ENCODE data around the gene OLIG2. TPM values are rescaled to one million over a fixed set of nuclear protein-coding genes. Genes with fewer than 3 reads are reported as not detected.

Gene OLIG2
- total and polyA plus RNA-seq, 3 experiments from 2014 or later: not detected

DNA sequence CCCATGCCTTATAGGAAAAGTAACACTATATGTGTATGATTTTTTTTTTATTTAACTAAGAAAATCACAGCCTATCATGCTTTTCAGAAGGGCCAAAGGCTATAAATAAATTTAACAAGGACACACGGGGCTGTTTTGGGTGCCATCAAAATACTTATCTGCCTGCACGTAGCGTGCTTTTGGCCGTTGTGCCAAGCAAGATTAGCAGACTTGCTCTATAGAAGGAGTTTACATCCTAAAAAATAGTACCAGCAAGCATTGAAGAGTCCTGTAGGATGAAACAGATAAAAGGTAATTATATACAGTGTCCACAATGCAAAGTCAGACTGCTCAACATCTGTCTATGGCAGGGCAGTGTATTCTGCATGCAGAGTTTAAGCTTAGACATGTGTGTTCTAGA is 47.9 kb downstream of the OLIG2 start:
- peaks cover 13 to 35% (median 33%) of the 10 kb centered on the region in 3 donors for H3K4me1 Mint-ChIP-seq
- no peak overlapping the region for H3K27ac Mint-ChIP-seq
- peaks cover 0 to 3% (median 0%) of the 10 kb centered on the region in 5 donors for H3K9me3 Mint-ChIP-seq
- no peaks in the 10 kb centered on the region for H3K36me3 ChIP-seq (ENCODE audit: insufficient read depth, low read length)
- POLR2A ChIA-PET: interaction anchor here (0.7 kb wide), 1 partner anchor 50 kb away, joined by 3 read pairs; no protein-coding TSS in a partner anchor
- no peaks in the 10 kb centered on the region for H3K36me3 Mint-ChIP-seq
- DNase-seq: no peak
- no peaks in the 10 kb centered on the region for H3K9me3 ChIP-seq (ENCODE audit: low read length)
- no peak overlapping the region for H3K4me3 ChIP-seq (ENCODE audit: low read length)
- H3K27me3 ChIP-seq (ENCODE audit: insufficient read depth, low read length, poor library complexity, severe bottlenecking): peaks cover 43% of the 10 kb centered on the region
- peaks cover 6% of the 10 kb centered on the region for H3K4me1 ChIP-seq (ENCODE audit: insufficient read depth, low read length)
- CTCF ChIA-PET: no interaction called here
- peaks cover 50 to 64% of the 10 kb centered on the region in 2 donors for H3K27me3 Mint-ChIP-seq
- no peak overlapping the region for H3K27ac ChIP-seq (ENCODE audit: low read depth, low read length)
- H3K4me3 Mint-ChIP-seq: no peak overlapping the region

- Mint-ChIP-seq H3K36me3 (no peaks in the 10 kb centered on the region), H3K9me3 (peaks cover 0 to 3% (median 0%) of the 10 kb centered on the region in 5 donors)
- no peak for DNase-seq
Observed at GRCh38 chr21:33075128-33075527, 49.4 kb downstream of the OLIG2 start.

GRCh38 chr21:33075596-33076195 is 50.0 kb downstream of the OLIG2 start:
- Histone ChIP-seq H3K9me3 (ENCODE audit: low read length) (no peaks in the 10 kb centered on the region), H3K36me3 (ENCODE audit: insufficient read depth, low read length) (no peaks in the 10 kb centered on the region), H3K27me3 (ENCODE audit: insufficient read depth, low read length, poor library complexity, severe bottlenecking) (peaks cover 33% of the 10 kb centered on the region), H3K4me3 (ENCODE audit: low read length) (no peak overlapping the region), H3K27ac (ENCODE audit: low read depth, low read length) (no peak overlapping the region), H3K4me1 (ENCODE audit: insufficient read depth, low read length) (peaks cover 6% of the 10 kb centered on the region)
- no peak overlapping the region for H3K27ac Mint-ChIP-seq
- no peaks in the 10 kb centered on the region for H3K36me3 Mint-ChIP-seq
- DNase-seq: no peak
- H3K4me1 Mint-ChIP-seq: peaks cover 12 to 32% (median 29%) of the 10 kb centered on the region in 3 donors
- no peak overlapping the region for H3K4me3 Mint-ChIP-seq
- H3K27me3 Mint-ChIP-seq: peaks cover 37 to 53% of the 10 kb centered on the region in 2 donors
- peaks cover 0 to 3% (median 0%) of the 10 kb centered on the region in 5 donors for H3K9me3 Mint-ChIP-seq
- ChIA-PET CTCF (no interaction called here), POLR2A (no interaction called here)

More at GRCh38 chr21:33075128-33075527, 49.4 kb downstream of the OLIG2 start:
- Mint-ChIP-seq H3K27me3 (peaks cover 38 to 53% of the 10 kb centered on the region in 2 donors), H3K27ac (no peak overlapping the region), H3K4me3 (no peak overlapping the region), H3K4me1 (peaks cover 12 to 32% (median 29%) of the 10 kb centered on the region in 3 donors)
- Histone ChIP-seq H3K36me3 (ENCODE audit: insufficient read depth, low read length) (no peaks in the 10 kb centered on the region), H3K27me3 (ENCODE audit: insufficient read depth, low read length, poor library complexity, severe bottlenecking) (peaks cover 33% of the 10 kb centered on the region), H3K4me1 (ENCODE audit: insufficient read depth, low read length) (peaks cover 6% of the 10 kb centered on the region), H3K9me3 (ENCODE audit: low read length) (no peaks in the 10 kb centered on the region), H3K27ac (ENCODE audit: low read depth, low read length) (no peak overlapping the region), H3K4me3 (ENCODE audit: low read length) (no peak overlapping the region)
- ChIA-PET CTCF (no interaction called here), POLR2A (no interaction called here)

- H3K27me3 Mint-ChIP-seq: peaks cover 33 to 46% of the 10 kb centered on the region in 2 donors
- H3K4me1 Mint-ChIP-seq: peaks cover 7 to 23% (median 21%) of the 10 kb centered on the region in 3 donors
- CTCF ChIA-PET: no interaction called here
- Histone ChIP-seq H3K4me3 (ENCODE audit: low read length) (no peak overlapping the region), H3K36me3 (ENCODE audit: insufficient read depth, low read length) (no peaks in the 10 kb centered on the region), H3K4me1 (ENCODE audit: insufficient read depth, low read length) (peaks cover under 1% of the 10 kb centered on the region), H3K9me3 (ENCODE audit: low read length) (no peaks in the 10 kb centered on the region), H3K27me3 (ENCODE audit: insufficient read depth, low read length, poor library complexity, severe bottlenecking) (peaks cover 26% of the 10 kb centered on the region), H3K27ac (ENCODE audit: low read depth, low read length) (no peak overlapping the region)
- DNase-seq: no peak
- POLR2A ChIA-PET: no interaction called here
- H3K9me3 Mint-ChIP-seq: peaks cover 0 to 3% (median 0%) of the 10 kb centered on the region in 5 donors
- H3K36me3 Mint-ChIP-seq: no peaks in the 10 kb centered on the region
- H3K27ac Mint-ChIP-seq: no peak overlapping the region
- no peak overlapping the region for H3K4me3 Mint-ChIP-seq
Observed at GRCh38 chr21:33076600-33077329, 51.0 kb downstream of the OLIG2 start.

Other genes starting within 250 kb of the OLIG2 start
- not detected for gene OLIG1, start 44.2 kb downstream of the OLIG2 start, total RNA-seq
- not detected for gene OLIG1, start 44.2 kb downstream of the OLIG2 start, polyA plus RNA-seq
- 10 to 100 TPM; 23.4 to 26.4 TPM for gene IFNAR2, start 204.0 kb downstream of the OLIG2 start, total RNA-seq
- 85.3 TPM for gene IFNAR2, start 204.0 kb downstream of the OLIG2 start, polyA plus RNA-seq
- 10 to 100 TPM; 23.4 to 25.3 TPM for gene IL10RB, start 240.4 kb downstream of the OLIG2 start, total RNA-seq
- gene IL10RB, start 240.4 kb downstream of the OLIG2 start, polyA plus RNA-seq: 51.4 TPM

All from CD8-positive, alpha-beta memory T cell (primary cell).